GM19397 (cell line): ENCODE measurements around the gene SORCS2.

Experiments
- ATAC-seq: cut with Tn5 transposase; IDR thresholded peaks from one replicate; pipeline ENCODE4 v1.9.1; 2021; ENCODE audit warnings: mild to moderate bottlenecking, moderate library complexity; ENCODE audit not compliant: unreplicated experiment

Gene SORCS2

GRCh38 chr4:7347981-7348380 is 155.6 kb downstream of the SORCS2 start:
- no peak for ATAC-seq

- ATAC-seq: no peak
Observed at GRCh38 chr4:7348946-7349900, 156.9 kb downstream of the SORCS2 start.

- no peak for ATAC-seq
Observed at GRCh38 chr4:7350396-7350795, 158.1 kb downstream of the SORCS2 start.

GRCh38 chr4:7351014-7351413 is 158.7 kb downstream of the SORCS2 start:
- ATAC-seq: no peak

- no peak for ATAC-seq
Observed at GRCh38 chr4:7352486-7352885, 160.1 kb downstream of the SORCS2 start.

GRCh38 chr4:7353046-7353790 is 160.9 kb downstream of the SORCS2 start:
- ATAC-seq: no peak

GRCh38 chr4:7353846-7354610 is 161.7 kb downstream of the SORCS2 start:
- ATAC-seq: no peak

- ATAC-seq: no peak
Observed at GRCh38 chr4:7354927-7355326, 162.6 kb downstream of the SORCS2 start.

GRCh38 chr4:7355795-7356194 is 163.5 kb downstream of the SORCS2 start:
- no peak for ATAC-seq

- ATAC-seq: no peak
Observed at GRCh38 chr4:7356667-7357310, 164.5 kb downstream of the SORCS2 start.

GRCh38 chr4:7357323-7357722 is 165.0 kb downstream of the SORCS2 start:
- ATAC-seq: no peak

GRCh38 chr4:7358100-7358735 is 165.9 kb downstream of the SORCS2 start:
- ATAC-seq: no peak

GRCh38 chr4:7359400-7360062 is 167.2 kb downstream of the SORCS2 start:
- ATAC-seq: no peak

- no peak for ATAC-seq
Observed at GRCh38 chr4:7360806-7361205, 168.5 kb downstream of the SORCS2 start.

GRCh38 chr4:7361280-7361895 is 169.1 kb downstream of the SORCS2 start:
- ATAC-seq: no peak

- no peak for ATAC-seq
Observed at GRCh38 chr4:7362341-7362740, 170.0 kb downstream of the SORCS2 start.

- no peak for ATAC-seq
Observed at GRCh38 chr4:7362862-7363430, 170.6 kb downstream of the SORCS2 start.

GRCh38 chr4:7364979-7365378 is 172.6 kb downstream of the SORCS2 start:
- ATAC-seq: no peak
